HG03108 (cell line): ENCODE measurements around the gene TRAPPC10.

Experiments
- ATAC-seq: cut with Tn5 transposase; IDR thresholded peaks from one replicate; pipeline ENCODE4 v1.9.1; 2021; ENCODE audit warnings: moderate library complexity; ENCODE audit not compliant: unreplicated experiment

Gene TRAPPC10

DNA sequence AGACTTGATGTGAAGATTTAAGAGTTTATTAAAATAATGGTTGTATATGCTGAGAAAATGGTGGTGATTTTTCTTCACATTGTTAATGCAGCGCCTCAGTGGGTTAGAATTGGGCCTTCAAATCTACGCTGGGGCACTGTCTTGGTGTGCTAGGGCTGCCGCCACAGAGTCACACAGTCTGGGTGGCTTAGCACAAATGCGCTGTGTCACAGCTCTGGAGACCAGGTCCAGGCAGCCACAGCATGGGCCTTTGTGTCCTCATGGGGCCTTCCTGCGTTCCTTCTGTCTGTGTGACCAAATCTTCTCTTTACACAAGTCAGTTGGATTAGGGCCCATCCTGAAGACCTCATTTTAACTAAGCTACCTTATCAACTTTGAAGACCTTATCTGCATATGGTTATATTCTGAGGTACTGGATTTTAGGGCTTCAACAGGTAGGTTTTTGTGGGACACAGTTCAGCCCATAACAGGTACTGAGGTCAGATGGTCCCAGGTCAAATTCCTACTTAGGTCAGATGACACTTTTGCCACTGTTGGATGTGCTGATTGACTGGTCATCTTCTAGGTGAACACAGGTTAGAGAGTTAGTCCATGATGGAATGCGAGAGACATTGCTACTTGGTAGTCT is 17.5 kb downstream of the TRAPPC10 start:
- no peak for ATAC-seq

DNA sequence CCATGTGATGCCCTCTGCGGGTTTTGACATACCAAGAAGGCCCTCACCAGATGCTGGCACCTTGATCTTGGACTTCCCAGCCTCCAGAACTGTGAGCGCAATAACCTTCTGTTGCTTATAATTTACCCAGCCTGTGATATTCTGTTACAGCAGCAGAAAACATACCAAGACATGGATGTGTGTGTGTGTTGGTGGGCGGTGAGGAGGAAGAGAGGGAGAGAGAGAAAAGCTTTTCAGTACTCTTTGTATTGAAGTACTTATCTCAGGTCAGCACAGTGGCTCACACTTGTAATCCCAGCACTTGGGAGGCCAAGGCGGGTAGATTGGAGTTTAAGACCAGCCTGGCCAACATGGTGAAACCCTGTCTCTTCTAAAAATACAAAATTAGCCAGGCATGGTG is 23.1 kb downstream of the TRAPPC10 start:
- ATAC-seq: no peak

DNA sequence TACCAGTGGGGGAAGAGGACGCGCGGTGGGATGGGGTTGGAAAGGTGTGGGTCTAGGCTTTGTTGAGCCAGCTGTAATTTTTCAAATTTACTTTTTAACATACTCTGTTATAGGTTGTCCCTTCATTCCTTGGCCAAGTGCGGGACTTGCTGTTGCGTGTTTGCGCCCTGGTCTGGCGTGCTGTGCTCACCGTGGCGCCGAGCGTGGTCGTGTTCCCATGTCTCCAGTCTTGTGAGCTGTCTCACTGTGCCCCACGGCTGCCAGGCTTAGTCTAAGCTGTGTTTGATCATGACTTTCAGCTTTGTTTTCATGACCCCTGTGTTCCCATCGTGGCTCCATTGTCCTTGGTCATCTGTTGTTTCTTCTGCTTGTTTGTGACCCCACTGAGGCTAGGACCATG is 26.0 kb downstream of the TRAPPC10 start:
- ATAC-seq: no peak

DNA sequence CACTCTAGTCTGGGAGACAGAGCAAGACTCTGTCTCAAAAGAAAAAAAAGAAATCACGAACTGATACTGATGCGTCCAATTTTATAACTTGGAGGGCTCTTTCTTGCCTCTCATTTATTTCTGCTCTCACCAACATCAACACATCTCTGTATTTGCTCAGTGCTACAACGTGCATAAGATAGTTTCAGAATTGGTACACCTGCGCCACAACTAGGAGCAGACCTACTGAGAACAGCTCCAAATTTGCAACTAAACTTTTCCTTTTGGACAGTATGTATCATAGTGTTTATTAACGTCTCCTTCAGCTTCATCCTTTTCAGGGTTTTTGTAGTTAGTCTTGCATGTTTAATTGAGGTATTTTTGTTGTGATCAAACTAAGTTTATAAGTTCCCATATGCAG is 27.7 kb downstream of the TRAPPC10 start:
- no peak for ATAC-seq

DNA sequence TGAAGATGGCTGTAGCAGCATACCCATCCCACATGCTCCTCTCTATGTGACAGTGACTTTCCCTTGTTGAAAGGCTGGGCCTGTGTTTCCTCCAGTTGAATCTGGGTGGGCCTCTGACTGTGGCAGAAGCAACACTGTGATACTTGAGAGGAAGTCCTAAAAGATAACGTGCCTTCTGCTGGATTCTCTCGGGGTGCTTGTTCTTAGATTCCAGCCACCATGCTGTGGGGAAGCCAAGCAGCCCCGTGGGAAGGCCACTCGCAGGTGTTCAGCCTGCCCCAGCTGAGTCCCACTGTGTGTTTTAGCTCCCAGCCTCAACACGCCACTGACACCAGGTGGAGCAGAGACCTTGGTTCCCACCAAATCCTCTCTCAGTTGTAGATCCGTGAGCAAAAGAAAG is 31.5 kb downstream of the TRAPPC10 start:
- ATAC-seq: no peak

DNA sequence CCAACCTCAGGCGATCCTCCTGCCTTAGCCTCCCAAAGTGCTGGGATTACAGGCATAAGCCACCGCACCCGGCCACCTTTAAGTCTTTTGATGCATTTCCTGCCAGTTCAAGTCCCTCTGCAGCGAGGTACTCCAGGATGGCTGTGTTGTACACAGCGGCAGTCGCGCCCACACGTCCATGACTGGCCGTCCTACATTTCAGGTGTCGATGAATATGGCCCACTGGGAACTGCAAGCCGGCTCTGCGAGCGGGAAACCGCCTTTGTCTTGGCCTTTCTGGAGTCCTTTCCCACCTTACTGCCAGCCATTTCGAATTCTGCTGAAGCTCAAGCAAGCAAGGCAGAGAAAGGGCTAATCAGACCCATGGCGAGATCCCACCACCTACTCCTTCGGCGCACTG is 34.6 kb downstream of the TRAPPC10 start:
- no peak for ATAC-seq

DNA sequence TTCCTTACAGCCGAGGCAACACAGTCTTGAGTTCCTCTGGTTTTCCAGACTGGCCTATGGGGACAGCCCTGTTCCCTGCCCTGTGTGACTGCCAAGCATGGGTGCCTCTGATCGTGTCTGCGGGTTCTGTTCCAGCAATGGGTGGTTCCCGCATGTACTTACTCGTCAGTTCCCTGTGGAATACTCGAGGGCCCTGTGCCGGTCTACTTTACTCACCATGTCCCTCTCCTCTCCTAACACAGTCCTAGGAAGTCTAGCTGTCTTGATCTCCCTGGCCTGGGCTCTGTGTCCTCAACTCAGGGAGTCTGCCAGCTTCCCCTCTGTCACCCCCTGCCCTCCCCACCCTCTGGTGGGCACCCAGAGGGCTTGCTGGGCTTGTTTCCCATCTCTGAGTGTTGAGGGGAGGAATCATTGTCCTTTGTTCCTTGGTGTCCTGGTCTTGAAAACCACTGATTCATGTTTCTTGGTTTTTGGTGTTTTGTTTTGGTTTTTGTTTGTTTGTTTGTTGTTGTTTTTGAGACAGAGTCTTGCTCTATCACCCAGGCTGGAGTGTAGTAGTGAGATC is 36.0 kb downstream of the TRAPPC10 start:
- ATAC-seq: no peak

DNA sequence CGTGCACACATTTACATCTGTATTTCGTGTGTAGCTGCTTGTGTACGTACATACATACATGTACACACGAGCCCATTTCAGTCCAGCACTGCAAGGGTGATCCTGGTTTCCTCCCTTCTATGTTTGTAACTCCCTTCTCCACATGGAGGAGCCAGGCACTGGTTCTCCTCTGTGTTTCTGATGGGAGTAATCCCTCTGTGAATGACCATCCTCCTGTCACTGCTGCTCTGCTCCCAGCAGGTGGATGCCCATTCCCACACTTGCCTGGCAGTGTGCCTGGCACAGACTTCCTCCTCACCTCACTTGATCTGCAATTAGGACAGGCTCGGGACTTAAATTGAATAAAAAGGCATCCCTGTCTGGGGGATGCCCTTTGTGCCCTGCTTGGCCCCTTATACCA is 37.1 kb downstream of the TRAPPC10 start:
- ATAC-seq: no peak

DNA sequence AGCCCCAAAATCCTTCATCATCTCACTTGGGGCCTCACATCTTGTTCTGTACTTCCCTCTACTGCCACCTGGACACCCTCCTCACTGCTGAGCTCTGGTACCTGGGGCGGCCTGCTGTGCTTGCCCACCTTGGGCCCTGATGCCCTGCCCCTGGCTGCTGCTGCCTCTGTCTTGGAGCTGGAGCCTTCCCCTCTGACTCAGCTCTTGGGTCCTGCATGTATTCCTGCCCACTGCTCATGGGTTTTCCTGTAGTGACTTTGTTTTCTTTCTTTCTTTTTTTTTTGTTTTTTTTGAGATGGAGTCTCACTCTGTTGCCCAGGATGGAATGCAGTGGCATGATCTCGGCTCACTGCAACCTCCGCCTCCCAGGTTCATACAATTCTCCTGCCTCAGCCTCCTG is 37.5 kb downstream of the TRAPPC10 start:
- ATAC-seq: no peak

DNA sequence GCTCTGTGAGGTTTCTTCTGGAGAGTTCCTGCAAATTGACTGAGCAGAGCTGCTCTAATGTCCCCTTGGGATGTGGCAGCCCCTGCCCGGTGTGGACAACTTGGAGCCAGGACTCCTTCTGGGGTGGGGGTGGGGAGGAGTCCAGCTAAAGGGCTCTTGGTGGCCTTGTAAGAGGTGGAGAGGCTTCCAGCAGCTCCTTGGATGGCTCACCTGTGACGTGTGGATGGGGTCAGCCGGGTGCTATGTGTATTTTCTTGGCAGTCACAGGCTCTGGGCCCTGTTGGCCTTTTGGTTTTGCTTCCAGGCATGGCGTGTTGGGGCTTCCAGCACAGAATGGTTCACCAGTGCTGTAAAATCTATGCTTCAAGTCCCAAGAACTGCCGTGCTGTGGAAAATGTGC is 38.2 kb downstream of the TRAPPC10 start:
- ATAC-seq: no peak

DNA sequence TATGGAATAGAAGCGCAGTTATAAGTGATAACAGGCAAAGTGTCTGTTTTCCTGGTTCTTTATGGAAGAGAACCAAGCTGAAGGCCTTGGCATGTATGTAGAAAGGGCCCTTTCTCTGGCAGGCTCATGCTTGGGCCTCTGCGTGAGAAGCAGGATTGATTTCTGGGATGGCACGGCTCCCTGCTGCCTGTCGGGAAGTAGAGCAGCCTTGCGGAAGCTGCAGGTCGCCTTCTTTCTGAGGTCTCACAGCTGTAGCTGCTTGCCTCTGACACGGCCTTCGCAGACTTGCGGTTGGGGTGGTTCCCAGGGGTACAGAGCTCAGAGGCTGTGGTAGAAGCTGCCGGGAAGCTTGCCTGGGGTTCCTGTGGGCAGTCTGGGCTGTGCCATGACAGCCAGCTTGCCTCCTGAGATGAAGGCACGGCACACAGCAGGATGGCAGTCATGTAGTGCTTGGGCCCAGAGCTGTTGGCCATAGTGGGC is 39.4 kb downstream of the TRAPPC10 start:
- no peak for ATAC-seq

DNA sequence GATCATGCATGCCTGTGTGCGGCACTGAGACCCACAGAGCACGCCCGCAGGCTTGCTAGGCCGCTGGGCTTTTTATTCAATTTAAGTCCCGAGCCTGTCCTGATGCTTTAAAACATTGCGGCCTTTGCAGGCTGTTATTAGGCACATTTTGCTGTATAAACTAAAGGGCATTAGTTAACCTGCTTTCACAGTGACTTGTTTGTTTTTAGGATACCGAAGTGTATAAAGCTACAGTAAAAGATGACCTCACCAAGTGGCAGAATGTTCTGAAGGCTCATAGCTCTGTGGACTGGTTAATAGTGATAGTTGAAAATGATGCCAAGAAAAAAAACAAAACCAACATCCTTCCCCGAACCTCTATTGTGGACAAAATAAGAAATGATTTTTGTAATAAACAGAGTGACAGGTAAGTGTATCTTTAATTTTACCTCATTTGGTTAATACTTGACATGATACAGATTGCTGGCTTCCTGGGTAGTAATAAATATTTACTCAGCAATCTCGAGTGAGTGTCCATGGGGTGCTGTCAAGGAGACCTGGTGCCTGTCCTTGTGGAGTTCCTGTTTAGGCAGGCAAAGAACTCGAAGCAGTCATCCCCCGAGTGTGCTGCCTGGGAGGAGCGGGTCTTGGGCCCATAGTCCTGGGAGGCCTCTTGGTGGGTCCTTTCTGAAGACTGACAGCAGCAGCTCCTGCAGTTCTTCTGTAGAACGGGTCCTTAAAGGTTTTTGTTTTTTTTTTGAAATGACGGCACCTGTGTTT is 40.1 kb downstream of the TRAPPC10 start:
- ATAC-seq: no peak

DNA sequence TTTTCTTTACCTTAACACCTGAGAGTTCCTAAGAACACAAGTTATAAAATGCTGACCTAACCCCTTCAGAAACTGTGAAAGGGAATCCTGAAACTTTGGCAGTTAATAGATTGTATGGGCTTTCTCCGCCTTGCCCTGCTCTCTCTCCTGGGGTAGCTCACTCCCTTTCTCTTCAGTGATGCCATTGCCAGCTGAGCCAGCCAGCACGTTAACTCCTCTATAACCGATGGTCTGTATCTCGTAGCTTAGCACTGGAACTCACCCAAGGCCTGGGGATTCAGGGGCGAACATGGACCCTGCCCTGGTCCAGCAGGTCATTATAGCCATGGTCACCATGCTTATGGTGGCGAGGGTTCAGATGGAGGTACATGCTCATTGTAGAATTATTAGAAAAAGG is 40.7 kb downstream of the TRAPPC10 start:
- ATAC-seq: no peak

DNA sequence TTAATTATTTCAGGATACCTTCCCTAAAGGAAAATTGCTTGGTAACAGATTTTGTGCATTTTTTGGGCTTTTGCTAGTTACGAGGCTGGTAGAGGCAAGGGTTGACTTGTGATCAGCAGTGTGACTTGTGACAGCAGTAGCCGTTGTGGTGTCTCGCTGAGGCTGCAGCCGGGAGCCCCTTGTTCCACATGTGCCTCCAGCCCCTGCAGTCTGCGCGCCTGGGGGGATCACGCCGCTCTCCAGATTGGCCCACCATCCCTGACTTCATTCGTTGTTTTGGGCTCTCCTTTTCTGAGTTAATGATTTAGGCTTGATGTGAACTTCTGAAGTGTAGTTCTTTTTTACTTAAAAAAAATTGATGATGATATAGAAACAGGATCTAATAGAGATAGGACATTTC is 41.5 kb downstream of the TRAPPC10 start:
- ATAC-seq: no peak

DNA sequence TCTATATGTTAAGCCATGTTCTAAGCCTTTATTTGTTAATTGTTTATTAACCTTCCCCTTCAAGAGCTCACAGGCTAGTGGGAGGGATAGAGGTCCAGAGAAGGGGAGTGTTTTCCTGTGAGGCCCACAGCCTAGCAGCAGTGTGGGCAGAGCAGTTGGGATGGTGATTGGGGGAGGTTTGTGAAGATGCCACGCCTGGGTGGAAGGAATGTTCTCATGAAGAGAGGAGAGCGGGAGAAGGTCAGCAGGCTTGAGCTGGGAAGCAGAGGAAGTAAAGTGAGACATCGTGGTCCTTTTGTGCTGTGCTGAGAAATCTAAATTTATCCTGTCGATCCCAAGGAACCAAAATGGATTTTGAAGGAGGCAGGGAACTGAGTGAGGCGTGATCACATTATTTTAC is 42.6 kb downstream of the TRAPPC10 start:
- no peak for ATAC-seq

DNA sequence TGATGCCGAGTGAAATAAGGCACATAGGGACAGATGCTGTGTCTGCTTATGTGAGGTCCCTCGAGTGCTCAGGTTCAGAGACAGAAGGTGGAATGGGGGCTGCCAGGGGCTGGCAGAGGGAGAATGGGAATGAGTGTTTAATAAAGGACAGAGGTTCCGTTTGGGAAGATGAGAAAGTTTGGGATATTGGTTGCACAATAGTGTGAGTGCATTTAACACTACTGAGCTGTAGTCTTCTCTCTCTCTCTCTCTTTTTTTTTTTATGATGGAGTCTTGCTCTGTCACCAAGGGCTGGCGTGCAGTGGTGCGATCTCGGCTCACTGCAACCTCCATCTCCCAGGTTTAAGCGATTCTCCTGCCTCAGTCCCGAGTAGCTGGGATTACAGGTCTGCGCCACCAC is 44.9 kb downstream of the TRAPPC10 start:
- ATAC-seq: no peak

DNA sequence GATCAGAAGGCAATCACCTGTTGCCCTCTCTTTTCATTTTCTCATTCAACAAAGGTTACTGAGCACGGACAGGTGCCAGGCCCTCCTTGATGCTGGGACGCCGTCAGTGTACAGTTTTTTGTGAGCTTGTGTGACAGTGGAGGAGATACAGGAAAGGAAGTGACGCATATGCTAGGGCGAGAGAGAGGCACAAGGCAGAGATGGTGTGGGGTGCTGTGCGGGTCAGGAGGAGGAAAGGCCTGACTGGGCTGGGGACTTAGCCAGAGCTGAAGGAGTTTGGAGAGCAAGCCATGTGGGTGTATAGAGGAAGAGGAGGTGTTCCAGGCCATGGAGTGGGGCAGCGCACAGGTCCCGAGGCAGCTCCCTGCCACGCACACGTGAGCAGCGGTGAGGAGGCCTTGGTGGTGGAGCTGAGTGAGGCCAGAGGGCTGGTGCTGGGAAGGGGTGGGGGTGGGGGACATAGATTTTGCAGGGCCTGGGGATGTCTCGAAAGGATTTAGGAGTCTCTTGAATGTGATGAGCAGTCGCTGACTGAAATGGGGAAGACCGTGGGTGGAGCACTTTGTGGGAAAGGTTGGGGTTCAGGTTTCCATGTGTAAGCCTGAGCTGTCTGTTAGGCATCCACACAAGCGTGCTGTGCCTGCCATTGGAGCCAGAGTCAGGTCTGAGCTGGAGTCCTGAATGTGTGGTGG is 46.0 kb downstream of the TRAPPC10 start:
- ATAC-seq: no peak

DNA sequence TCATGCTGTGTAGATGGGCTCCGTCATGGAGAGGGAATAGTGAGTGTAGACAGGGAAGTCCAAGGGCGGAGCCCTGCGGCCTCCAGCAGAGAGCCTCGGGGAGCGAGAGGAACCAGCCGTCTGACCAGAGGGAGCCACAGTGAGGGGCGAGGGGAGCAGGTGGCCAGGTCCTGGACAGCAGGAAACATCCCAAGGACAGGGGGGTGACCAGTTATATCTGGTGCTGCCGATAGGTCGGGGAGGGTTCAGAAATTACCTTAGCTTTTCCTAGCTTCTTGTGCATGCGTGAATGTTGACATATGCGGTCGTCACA is 46.5 kb downstream of the TRAPPC10 start:
- ATAC-seq: no peak

DNA sequence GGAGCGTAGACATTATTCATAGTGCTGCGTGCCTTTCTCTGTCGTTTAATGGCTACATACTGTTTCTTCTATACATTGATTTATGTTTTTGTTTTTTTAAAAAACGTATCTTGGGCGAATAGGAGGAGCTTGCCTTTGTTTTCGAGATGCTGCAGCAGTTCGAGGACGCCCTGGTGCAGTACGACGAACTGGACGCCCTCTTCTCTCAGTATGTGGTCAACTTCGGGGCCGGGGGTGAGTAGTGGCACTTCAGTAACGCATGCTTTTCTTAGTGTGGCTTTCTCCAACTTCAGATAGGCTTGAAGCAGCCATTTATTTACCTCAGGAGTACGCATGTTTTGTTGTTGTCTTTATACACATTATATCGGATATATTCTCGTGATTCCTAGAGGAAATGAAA is 46.9 kb downstream of the TRAPPC10 start:
- no peak for ATAC-seq

DNA sequence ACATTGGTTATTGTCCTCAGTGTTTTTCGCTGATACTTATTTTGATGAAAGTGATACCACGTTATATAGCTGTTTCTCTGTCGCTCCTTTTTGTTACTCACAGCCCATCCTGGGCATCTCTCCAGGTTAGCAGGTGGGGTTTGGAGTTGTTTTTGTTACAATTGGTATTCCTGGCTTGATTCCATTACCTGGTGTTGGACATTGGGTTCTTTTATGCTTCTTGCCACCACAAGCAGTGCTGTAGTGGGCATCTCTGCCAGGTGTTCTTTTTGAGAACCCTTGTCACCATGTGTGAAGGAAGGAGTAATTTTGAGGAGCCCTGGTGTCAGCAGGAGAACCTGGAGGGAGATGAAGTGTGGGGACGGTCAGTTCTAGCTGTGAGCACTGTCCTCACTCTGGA is 47.6 kb downstream of the TRAPPC10 start:
- ATAC-seq: no peak

DNA sequence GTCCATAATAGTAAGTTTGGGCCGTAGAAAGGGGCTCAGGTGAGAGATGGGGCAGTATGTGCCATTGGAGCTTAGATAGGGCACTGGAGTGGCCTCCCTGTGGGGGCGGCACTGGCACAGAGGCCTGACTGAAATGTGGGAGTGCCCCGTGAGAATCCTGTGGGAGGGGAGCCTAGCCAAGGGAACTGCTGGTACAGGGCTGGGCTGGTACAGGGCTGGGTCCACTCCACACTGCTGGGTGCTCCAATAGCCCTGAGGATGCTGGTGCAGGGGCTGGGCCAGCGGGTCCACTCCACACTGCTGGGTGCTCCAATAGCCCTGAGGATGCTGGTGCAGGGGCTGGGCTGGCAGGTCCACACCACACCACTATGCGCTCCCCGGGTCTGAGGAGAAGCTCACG is 50.3 kb downstream of the TRAPPC10 start:
- ATAC-seq: no peak
